HepG2 (cell line): Measurements from ENCODE around the gene UBTD1. TPM values are rescaled to one million over a fixed set of nuclear protein-coding genes. Genes with fewer than 3 reads are reported as not detected.

ENCODE experiments used
- ARNT ChIP-seq: fragments of 450-650 bp; IDR thresholded peaks from 2 replicates; pipeline ENCODE4 v1.6.1; 2017
- CTCF ChIP-seq: sonication (generic); formaldehyde crosslinking; IDR thresholded peaks from 2 replicates; pipeline ENCODE4 v1.5.0; 2020; ENCODE audit warnings: mild to moderate bottlenecking, missing genetic modification reagents, moderate library complexity
- HNRNPK ChIP-seq: fragments of 200-400 bp; formaldehyde crosslinking; IDR thresholded peaks from 2 replicates; pipeline ENCODE4 v1.6.1; 2018; ENCODE audit warnings: low read length, low read depth, moderate library complexity, mild to moderate bottlenecking; ENCODE audit not compliant: poor library complexity, severe bottlenecking
- IKZF5 ChIP-seq: IDR thresholded peaks from 2 replicates; pipeline ENCODE4 v1.6.1; 2018; ENCODE audit warnings: missing genetic modification reagents, mild to moderate bottlenecking, missing compliant biosample characterization
- MEF2D ChIP-seq: sonication (generic); formaldehyde crosslinking; IDR thresholded peaks from 2 replicates; pipeline ENCODE4 v1.5.1; 2020; ENCODE audit warnings: mild to moderate bottlenecking, missing genetic modification reagents
- MEIS1 ChIP-seq: sonication (generic); formaldehyde crosslinking; IDR thresholded peaks from 2 replicates; pipeline ENCODE4 v1.9.0; 2021; ENCODE audit warnings: mild to moderate bottlenecking, missing genetic modification reagents, moderate library complexity, borderline replicate concordance
- MIER2 ChIP-seq: IDR thresholded peaks from 2 replicates; pipeline ENCODE4 v1.6.1; 2016; ENCODE audit warnings: missing biosample characterization, missing genetic modification reagents
- NFIB ChIP-seq: sonication (generic); formaldehyde crosslinking; IDR thresholded peaks from 2 replicates; pipeline ENCODE4 v1.9.0; 2021; ENCODE audit warnings: missing genetic modification reagents, mild to moderate bottlenecking, borderline replicate concordance
- RARA ChIP-seq: IDR thresholded peaks from 2 replicates; pipeline ENCODE4 v1.6.1; 2016; ENCODE audit warnings: missing genetic modification reagents, missing compliant biosample characterization
- RBFOX2 ChIP-seq: fragments of 200-400 bp; formaldehyde crosslinking; IDR thresholded peaks from 2 replicates; pipeline ENCODE4 v1.6.1; 2017; ENCODE audit warnings: low read depth, mild to moderate bottlenecking, low read length
- SAP130 ChIP-seq: IDR thresholded peaks from 2 replicates; pipeline ENCODE4 v1.6.1; 2016; ENCODE audit warnings: low read depth
- SRY ChIP-seq: sonication (generic); formaldehyde crosslinking; IDR thresholded peaks from 2 replicates; pipeline ENCODE4 v1.8.0; 2022; ENCODE audit warnings: mild to moderate bottlenecking, missing genetic modification reagents
- TP53 ChIP-seq: sonication (generic); formaldehyde crosslinking; conservative IDR thresholded peaks from 2 replicates; pipeline ENCODE4 v1.4.0; 2020; ENCODE audit warnings: missing genetic modification reagents
- TSC22D2 ChIP-seq: sonication (generic); formaldehyde crosslinking; IDR thresholded peaks from 2 replicates; pipeline ENCODE4 v1.5.1; 2020; ENCODE audit warnings: missing genetic modification reagents, mild to moderate bottlenecking, borderline replicate concordance
- ZBTB34 ChIP-seq: sonication (generic); formaldehyde crosslinking; IDR thresholded peaks from 2 replicates; pipeline ENCODE4 v1.8.0; 2022; ENCODE audit warnings: mild to moderate bottlenecking, missing genetic modification reagents
- ZKSCAN5 ChIP-seq: sonication (generic); formaldehyde crosslinking; IDR thresholded peaks from 2 replicates; pipeline ENCODE4 v1.5.1; 2020; ENCODE audit warnings: mild to moderate bottlenecking, missing genetic modification reagents
- ZNF121 ChIP-seq: sonication (generic); formaldehyde crosslinking; IDR thresholded peaks from 2 replicates; pipeline ENCODE4 v1.5.0; 2020; ENCODE audit warnings: mild to moderate bottlenecking, missing genetic modification reagents
- ZNF180 ChIP-seq: sonication (generic); formaldehyde crosslinking; IDR thresholded peaks from 2 replicates; pipeline ENCODE4 v1.4.0; 2020; ENCODE audit warnings: low read depth, missing genetic modification reagents, borderline replicate concordance
- ZNF33A ChIP-seq: sonication (generic); formaldehyde crosslinking; IDR thresholded peaks from 2 replicates; pipeline ENCODE4 v1.5.1; 2020; ENCODE audit warnings: missing genetic modification reagents, mild to moderate bottlenecking, moderate library complexity, borderline replicate concordance
- ZNF354B ChIP-seq: sonication (generic); formaldehyde crosslinking; IDR thresholded peaks from 2 replicates; pipeline ENCODE4 v1.8.0; 2022; ENCODE audit warnings: mild to moderate bottlenecking, missing genetic modification reagents
- ZNF660 ChIP-seq: sonication (generic); formaldehyde crosslinking; IDR thresholded peaks from 2 replicates; pipeline ENCODE4 v1.5.1; 2020; ENCODE audit warnings: mild to moderate bottlenecking, low read depth, missing genetic modification reagents, borderline replicate concordance
- ZUFSP ChIP-seq: sonication (generic); formaldehyde crosslinking; IDR thresholded peaks from 2 replicates; pipeline ENCODE4 v1.9.0; 2021; ENCODE audit warnings: missing genetic modification reagents, mild to moderate bottlenecking, borderline replicate concordance
- polyA plus RNA-seq, 8 experiments: library from polyadenylated mRNA; depleted of rRNA in 3 of 8; stranded (reverse) in 7 of 8; unstranded in 1 of 8; fragments of >200 nt; fragmentation: Illumina TruSeq in 4 of 8; extraction: Trizol in 4 of 8; gene quantifications; 2 replicates each; pipeline versions ENCODE4 v1.2.1 to v1.2.3, GENCODE V29; 2011 to 2016; ENCODE audit warnings: low read depth in 4 of 8, missing spikeins in 1 of 8, mixed read lengths in 1 of 8; ENCODE audit not compliant: insufficient read depth in 1 of 8
- total RNA-seq, 5 experiments: library from RNA; depleted of rRNA; stranded (reverse); fragments of >200 nt; fragmentation: Illumina TruSeq; extraction: Trizol; gene quantifications; 2 replicates each; pipeline ENCODE4 v1.2.3, GENCODE V29; 2016; ENCODE audit warnings: low read depth in 1 of 5
- TF ChIP-seq, protein P1 (sequence below): sonication (generic); formaldehyde crosslinking; IDR thresholded peaks from 2 replicates; pipeline ENCODE4 v1.8.1; 2023; ENCODE audit warnings: mild to moderate bottlenecking, missing genetic modification reagents

The UBTD1 gene
- total and polyA plus RNA-seq, 2 of the 13 experiments (the other 11 are each of a cell fraction or from before 2014, with no cell fraction given) = 7.9 to 10.0 TPM

GRCh38 chr10:97498076-97498840 is 466 bp upstream of the UBTD1 start, which contains the start of gene MMS19 (continued):
- TF ChIP-seq NFIB (CRISPR knock-in tag) = no peak
- TF ChIP-seq MEIS1 (CRISPR knock-in tag) = no peak; the same call in 1 of the 2 replicates
- TF ChIP-seq ZNF180 (CRISPR knock-in tag) = no peak
- TF ChIP-seq IKZF5 (CRISPR knock-in tag) = peak; percentile 61; the same call in 1 of the 2 replicates
- no peak for TF ChIP-seq ZNF33A (CRISPR knock-in tag)
- TF ChIP-seq TP53 (CRISPR knock-in tag) = no peak
- no peak for TF ChIP-seq ZNF660
- TF ChIP-seq SAP130 (CRISPR knock-in tag) = peak; percentile 57
- TF ChIP-seq MIER2 (CRISPR knock-in tag) = 0 out of 2 replicates have a peak, but pooled peaks have one; percentile 22
- TF ChIP-seq RARA (CRISPR knock-in tag) = peak; percentile 24; the same call in 1 of the 2 replicates
- TF ChIP-seq ZKSCAN5 (CRISPR knock-in tag) = no peak
- TF ChIP-seq, protein P1, sequence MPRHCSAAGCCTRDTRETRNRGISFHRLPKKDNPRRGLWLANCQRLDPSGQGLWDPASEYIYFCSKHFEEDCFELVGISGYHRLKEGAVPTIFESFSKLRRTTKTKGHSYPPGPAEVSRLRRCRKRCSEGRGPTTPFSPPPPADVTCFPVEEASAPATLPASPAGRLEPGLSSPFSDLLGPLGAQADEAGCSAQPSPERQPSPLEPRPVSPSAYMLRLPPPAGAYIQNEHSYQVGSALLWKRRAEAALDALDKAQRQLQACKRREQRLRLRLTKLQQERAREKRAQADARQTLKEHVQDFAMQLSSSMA (CRISPR knock-in tag) = 0 out of 2 replicates have a peak, but pooled peaks have one; percentile 17
- TF ChIP-seq CTCF (CRISPR knock-in tag) = no peak
- no peak for TF ChIP-seq ZNF354B
- TF ChIP-seq ZNF121 (CRISPR knock-in tag) = no peak
- TF ChIP-seq ARNT = no peak
- TF ChIP-seq HNRNPK = peak; percentile 49
- TF ChIP-seq TSC22D2 (CRISPR knock-in tag) = peak; percentile 56; the same call in 1 of the 2 replicates
- TF ChIP-seq RBFOX2 = peak; percentile 95
- peak; percentile 77; the same call in 1 of the 2 replicates for TF ChIP-seq SRY (CRISPR knock-in tag)
- no peak for TF ChIP-seq ZUFSP (CRISPR knock-in tag)
- TF ChIP-seq ZBTB34 (CRISPR knock-in tag) = no peak; the same call in 1 of the 2 replicates
- peak; percentile 14; the same call in 1 of the 2 replicates for TF ChIP-seq MEF2D (CRISPR knock-in tag)
